Epithelial cell of proximal tubule (primary cell): ENCODE data around the gene CDC42EP5. TPM values are rescaled to one million over a fixed set of nuclear protein-coding genes. Genes with fewer than 3 reads are reported as not detected.
A peak's percentile ranks its signal among the peaks of the same experiment; 100 is the strongest.

ENCODE experiments used
- DNase-seq: peaks from one replicate; pipeline ENCODE4 v3.0.0-alpha.2; 2011; ENCODE audit warnings: low read depth
- H3K4me3 ChIP-seq: 2 replicates; pipeline ENCODE4 v1.5.1; 2011; ENCODE audit warnings: low read depth, mild to moderate bottlenecking, low read length
- total RNA-seq: library from RNA; depleted of rRNA; stranded (reverse); fragments of >200 nt; gene quantifications from 2 replicates; pipeline ENCODE4 v1.2.3, GENCODE V29; 2015
- TF ChIP-seq, protein P1 (sequence below): conservative IDR thresholded peaks from 2 replicates; pipeline ENCODE4 v1.5.1; 2012; ENCODE audit warnings: low read depth, mild to moderate bottlenecking, low read length

Gene CDC42EP5
- total RNA-seq, 1 donor from 2014 or later = 33.7 TPM

DNA sequence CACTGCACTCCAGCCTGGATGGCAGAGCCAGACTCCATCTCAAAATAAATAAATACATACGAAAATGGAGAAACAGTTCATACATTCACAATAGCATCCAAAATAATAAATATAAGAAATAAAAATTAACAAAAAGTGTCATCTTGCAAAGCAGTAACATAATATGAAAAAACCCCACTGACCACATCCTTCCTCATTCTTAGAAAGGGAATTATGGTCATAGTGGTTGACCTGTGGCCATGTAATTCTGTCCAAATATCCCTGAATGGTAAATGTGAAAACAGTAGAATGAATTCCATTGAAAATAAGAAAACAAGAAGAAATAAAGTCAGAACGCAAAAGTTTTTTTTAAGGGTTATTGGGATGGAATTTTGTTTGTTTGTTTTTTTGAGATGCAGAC, 7.0 kb upstream of the CDC42EP5 start:
- no peak overlapping the region for H3K4me3 ChIP-seq
- TF ChIP-seq, protein P1, sequence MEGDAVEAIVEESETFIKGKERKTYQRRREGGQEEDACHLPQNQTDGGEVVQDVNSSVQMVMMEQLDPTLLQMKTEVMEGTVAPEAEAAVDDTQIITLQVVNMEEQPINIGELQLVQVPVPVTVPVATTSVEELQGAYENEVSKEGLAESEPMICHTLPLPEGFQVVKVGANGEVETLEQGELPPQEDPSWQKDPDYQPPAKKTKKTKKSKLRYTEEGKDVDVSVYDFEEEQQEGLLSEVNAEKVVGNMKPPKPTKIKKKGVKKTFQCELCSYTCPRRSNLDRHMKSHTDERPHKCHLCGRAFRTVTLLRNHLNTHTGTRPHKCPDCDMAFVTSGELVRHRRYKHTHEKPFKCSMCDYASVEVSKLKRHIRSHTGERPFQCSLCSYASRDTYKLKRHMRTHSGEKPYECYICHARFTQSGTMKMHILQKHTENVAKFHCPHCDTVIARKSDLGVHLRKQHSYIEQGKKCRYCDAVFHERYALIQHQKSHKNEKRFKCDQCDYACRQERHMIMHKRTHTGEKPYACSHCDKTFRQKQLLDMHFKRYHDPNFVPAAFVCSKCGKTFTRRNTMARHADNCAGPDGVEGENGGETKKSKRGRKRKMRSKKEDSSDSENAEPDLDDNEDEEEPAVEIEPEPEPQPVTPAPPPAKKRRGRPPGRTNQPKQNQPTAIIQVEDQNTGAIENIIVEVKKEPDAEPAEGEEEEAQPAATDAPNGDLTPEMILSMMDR = no peak
- no peak for DNase-seq

DNA sequence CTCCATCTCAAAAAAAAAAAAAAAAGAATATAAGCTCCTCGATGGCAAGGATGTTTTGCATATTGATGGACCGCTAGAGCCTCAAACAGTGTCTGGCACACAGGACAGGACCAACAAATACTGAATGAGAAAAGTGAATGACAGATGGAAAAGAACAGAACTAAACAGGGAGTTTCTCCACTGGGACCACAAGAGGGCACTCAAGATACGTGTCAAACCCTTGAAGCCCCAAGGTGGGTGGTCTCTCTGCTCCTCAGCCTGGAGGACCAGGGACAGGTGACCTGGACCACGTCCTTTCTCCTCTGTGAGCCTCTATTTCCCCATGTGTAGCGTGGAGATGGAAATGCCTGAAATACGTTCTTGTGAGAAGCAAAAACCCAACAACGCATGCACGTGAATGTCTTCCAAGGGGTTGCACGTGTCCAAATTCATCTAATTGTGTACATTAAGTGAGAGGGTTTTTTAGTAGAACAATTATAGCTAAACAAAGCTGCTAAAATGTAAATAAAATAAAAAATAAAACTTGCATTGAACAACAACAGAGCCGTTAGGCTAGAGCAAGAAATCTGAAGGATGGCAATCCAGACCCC, 5.7 kb upstream of the CDC42EP5 start:
- DNase-seq = no peak
- TF ChIP-seq, protein P1 = peak; percentile 75
- no peak overlapping the region for H3K4me3 ChIP-seq

DNA sequence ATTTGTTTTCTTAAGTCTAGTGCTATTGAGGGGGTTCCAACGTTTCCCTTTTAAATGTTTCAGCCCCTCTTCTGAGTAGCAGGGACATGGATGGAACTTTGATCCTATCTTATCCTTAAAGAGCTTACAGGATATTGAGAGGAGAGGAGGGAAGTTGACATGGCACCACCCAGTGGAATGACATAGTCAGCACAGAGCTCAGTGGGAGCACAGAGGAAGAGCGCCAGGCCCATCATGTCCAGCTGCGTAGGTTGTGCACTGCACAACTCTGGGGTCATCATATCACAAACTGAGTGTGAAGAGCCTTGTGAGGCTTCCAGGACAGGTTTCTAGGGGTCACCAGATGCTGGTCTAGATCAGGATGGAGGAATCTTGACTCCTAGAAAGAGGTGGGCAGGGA, 4.6 kb upstream of the CDC42EP5 start:
- DNase-seq = no peak
- H3K4me3 ChIP-seq = no peak overlapping the region
- TF ChIP-seq, protein P1 = peak; percentile 4

DNA sequence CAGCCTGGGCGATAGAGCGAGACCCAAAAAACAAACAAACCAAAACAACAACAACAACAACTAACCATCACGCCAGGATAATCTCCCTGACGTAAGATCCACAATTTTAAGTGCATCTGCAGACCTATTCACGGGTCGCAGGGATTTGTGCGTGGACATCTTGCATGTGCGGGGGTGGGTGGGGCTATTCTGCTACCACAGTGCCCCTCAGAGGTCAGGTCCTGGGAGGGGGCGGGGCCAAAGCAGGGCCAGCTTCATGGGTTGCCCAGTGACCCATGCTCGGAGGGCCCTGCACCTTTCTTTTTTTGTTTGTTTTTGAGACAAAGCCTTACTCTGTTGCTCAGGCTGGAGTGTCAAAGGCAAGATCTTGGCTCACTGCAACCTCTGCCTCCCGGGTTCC, 2.6 kb upstream of the CDC42EP5 start:
- no peak overlapping the region for H3K4me3 ChIP-seq
- TF ChIP-seq, protein P1 = no peak
- DNase-seq = no peak

DNA sequence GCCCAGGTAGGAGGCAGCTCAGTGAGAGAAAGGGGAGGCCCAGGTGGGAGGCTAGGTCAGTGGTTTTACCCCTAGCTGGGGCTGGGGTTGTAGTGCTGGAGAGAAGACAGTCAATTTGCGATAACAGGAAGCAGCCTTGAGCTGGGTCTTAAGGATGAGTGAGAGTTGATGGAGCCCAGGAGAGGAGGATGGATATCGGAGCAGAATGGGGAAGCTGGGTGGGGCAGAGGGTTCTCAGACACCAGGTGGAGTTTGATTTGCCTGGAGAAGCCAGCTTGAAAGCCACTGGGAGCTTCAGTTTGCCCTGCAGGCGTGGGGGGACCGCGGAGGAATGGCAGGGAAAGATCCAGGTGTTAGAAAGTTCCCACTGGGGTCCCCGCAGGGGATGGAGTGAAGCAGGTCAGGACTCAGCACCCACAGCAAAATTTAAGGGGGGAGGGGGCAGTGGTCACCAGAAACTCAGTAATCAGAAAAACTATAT, 836 bp upstream of the CDC42EP5 start:
- DNase-seq = no peak
- TF ChIP-seq, protein P1 = no peak
- no peak overlapping the region for H3K4me3 ChIP-seq

DNA sequence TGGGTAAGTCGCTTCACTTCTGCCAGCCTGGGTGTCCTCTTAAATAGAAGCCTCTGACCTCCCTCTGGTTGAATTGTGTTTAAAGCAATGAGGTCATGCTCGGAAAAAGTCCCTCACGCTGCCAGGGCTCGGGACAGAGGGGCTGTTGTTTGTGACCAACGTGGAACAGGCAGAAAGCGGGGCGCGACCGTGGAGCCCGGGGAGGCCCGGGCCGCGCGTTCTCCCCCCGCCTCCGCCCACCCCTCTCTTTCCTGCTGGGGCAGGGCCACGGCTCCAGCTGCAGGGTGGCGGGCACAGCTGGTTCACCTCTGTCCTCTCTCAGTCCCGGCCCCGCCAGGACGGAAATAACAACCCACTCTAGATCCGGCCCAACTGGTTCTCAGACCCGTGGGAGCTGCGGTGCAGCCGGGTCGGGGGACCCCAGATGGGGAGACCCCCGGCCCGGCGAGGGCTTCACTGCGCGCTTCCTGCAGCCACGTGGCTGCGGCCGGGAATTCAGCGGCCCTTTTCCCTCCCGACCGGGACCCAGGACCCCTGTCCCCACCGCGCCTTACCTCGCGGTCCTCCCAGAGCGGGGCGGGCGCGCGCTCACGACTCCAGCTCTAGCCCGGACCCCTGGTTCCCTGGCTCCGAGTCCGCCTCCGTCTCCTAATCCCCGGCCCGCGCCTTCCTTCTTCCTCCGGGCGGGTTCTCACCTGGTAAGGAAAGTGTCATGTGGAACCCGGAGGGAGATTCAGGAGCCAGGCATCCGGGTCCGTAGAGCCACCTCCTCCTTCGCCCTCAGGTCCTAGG, 1.9 kb downstream of the CDC42EP5 start:
- peak overlapping the region; percentile 56 for H3K4me3 ChIP-seq
- TF ChIP-seq, protein P1 = no peak
- no peak for DNase-seq
